Cardiac fibroblast (primary cell): ENCODE data around the gene ITLN1.

Source experiments
- DNase-seq, 2 donors: peaks; one replicate each; pipeline versions ENCODE4 v3.0.0 to v3.0.0-alpha.2; 2010; ENCODE audit warnings: low read depth in 2 of 2
- H3K4me3 ChIP-seq, 2 donors: replicated peaks in 1 of 2; 1 replicate in 1 of 2; 2 replicates in 1 of 2; pipeline ENCODE4 v1.5.1; 2011; ENCODE audit warnings: low read depth in 2 of 2, low read length in 2 of 2, mild to moderate bottlenecking in 2 of 2, moderate library complexity in 1 of 2
- TF ChIP-seq, protein P1 (sequence below): IDR thresholded peaks from one replicate; pipeline ENCODE4 v1.5.1; 2011; ENCODE audit warnings: low read depth, mild to moderate bottlenecking, low read length, inconsistent platforms

ITLN1 gene

DNA sequence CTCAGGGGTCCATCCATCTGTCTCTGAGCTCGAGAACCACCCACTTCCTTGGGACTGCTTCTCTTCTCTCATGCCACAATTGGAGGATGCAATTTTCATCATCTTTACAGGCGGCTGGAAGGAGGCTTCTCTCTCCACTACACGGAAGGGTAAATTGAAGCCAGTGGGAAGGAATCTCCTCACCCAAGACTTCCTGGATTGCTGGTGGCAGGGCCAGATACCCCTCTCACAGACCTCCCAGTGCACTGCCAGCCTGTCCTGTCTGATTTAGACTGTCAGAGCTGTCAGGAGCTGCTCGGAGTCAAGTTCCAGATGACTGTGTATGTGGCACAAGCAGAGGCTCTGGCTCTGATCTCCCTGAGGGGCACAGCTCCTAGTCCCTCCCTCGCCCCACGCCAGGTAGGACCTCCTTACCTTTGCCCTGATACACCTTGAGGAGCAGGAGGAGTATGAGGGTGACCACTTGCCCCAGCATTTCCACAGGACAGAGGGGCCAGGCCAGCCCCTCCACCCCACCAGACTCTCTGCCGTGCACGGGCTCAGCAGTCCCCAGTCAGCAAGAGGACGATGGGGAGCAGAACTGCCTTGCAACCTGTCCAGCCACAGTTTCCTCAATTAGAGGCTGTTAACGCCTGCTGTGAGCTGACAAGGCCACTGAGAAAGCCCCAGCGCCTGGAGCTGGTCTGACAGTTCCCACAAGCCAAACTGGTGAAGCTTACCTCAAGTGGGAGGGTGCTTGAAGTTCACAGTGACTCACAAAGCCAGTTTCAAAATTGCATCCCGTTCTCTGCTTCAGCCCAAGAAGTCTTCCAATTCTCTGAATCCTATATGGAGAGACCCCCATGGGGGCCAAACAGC is 22.5 kb downstream of the ITLN1 start, which contains the start of gene CD244:
TSS of gene CD244 (minus strand) at position 685 of the 858 bp plus-strand sequence. CDS start at position 475, 210 bp downstream.
- H3K4me3 ChIP-seq, result no peak within 1 kb of the TSS
- TF ChIP-seq, protein P1, sequence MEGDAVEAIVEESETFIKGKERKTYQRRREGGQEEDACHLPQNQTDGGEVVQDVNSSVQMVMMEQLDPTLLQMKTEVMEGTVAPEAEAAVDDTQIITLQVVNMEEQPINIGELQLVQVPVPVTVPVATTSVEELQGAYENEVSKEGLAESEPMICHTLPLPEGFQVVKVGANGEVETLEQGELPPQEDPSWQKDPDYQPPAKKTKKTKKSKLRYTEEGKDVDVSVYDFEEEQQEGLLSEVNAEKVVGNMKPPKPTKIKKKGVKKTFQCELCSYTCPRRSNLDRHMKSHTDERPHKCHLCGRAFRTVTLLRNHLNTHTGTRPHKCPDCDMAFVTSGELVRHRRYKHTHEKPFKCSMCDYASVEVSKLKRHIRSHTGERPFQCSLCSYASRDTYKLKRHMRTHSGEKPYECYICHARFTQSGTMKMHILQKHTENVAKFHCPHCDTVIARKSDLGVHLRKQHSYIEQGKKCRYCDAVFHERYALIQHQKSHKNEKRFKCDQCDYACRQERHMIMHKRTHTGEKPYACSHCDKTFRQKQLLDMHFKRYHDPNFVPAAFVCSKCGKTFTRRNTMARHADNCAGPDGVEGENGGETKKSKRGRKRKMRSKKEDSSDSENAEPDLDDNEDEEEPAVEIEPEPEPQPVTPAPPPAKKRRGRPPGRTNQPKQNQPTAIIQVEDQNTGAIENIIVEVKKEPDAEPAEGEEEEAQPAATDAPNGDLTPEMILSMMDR, result no peak
- DNase-seq, result peak in 1 of 2 donors; percentile 54

DNA sequence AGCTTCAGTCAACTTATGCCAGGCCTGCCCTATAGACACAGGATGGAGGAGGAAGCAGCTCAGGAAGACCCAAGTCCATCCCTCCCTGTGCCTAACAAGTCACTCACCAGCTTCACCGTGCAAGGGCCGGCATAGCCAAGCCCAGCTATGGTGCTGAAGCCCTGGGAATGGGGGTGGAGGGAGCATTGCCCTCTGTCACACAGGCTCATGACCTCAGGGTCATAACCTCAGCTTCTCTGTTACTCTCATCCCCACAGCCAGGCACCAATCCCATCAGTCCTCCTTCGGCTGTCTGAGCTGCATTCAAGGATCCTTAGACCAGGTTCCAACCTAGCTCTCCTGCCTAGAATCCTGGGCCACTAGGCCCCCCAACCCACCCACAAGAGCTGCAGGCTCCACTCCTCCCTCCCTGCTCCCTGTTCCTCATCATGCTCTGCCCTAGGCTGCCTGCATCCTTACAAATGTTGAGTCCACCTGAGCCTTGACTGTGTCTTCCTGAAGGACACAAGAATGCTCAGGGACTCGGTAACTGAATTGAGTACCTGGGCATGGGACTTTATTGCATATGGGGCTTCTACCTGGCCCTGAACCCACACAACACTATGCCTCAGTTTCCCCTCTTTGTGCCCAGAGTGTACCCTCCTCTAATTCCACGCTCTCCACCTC is 24.0 kb downstream of the ITLN1 start:
- TF ChIP-seq, protein P1, result no peak
- H3K4me3 ChIP-seq, result no peak overlapping the region
- DNase-seq, result no peak

DNA sequence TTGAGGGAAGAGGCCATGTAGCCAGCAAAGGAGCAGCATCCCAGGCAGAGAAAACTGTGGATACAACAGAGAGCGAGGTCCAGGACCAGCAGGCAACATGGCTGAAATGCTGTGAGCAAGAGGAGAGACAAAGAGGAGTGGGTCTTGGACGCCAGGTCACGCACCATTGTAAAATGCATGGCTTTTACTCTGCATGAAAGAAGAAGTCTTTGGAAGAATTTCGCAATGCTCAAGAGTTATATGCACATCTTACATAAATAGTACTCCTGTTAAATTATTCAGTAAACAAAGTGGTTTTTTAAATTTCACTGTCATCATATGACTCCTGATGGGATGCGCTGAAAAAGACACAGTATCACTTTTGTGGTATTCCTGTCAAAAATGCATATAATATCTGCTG is 25.8 kb downstream of the ITLN1 start:
- TF ChIP-seq, protein P1, result no peak
- no peak overlapping the region for H3K4me3 ChIP-seq
- DNase-seq, result no peak

DNA sequence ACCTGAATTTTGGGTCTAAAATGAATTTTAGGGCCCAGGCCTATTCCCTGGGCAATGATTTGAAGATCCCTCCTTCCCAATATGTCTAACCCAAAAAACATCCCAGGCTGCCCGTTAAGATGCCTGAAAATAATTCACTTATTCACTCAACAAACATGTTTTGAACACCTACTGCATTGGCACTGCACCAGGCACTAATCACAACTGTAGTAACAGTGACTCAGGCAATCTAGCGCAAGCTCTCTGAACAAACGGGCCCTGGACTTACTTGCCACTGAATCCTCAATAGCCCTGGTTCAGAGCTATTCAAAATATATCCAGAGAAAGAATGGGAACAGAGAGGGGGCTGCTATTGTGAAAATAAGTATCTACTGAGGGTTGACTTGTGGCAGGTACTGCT is 26.5 kb downstream of the ITLN1 start:
- no peak for DNase-seq

DNA sequence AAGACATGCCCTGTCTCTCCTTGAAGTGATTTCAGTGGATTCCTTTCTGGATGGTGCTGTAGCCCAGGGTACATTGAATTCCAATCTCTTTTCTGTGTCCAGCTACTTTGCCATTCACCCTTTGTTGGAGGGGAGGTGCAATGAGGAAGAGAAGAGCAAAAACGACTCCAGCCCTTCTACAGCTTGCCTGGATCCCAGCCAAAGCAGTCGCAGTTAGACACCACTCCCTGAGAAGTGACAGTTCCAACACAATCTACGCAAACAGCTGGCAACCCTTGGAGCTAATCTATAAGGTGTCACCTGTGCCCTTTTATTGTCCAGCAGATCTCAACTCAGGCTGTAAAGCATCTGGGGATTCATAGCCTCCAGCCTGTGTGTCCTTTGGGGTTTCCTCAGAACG is 26.9 kb downstream of the ITLN1 start:
- TF ChIP-seq, protein P1, result no peak
- no peak overlapping the region for H3K4me3 ChIP-seq
- no peak for DNase-seq

More for the DNA sequence above, 26.5 kb downstream of the ITLN1 start:
- TF ChIP-seq, protein P1, result no peak
- H3K4me3 ChIP-seq, result no peak overlapping the region

DNA sequence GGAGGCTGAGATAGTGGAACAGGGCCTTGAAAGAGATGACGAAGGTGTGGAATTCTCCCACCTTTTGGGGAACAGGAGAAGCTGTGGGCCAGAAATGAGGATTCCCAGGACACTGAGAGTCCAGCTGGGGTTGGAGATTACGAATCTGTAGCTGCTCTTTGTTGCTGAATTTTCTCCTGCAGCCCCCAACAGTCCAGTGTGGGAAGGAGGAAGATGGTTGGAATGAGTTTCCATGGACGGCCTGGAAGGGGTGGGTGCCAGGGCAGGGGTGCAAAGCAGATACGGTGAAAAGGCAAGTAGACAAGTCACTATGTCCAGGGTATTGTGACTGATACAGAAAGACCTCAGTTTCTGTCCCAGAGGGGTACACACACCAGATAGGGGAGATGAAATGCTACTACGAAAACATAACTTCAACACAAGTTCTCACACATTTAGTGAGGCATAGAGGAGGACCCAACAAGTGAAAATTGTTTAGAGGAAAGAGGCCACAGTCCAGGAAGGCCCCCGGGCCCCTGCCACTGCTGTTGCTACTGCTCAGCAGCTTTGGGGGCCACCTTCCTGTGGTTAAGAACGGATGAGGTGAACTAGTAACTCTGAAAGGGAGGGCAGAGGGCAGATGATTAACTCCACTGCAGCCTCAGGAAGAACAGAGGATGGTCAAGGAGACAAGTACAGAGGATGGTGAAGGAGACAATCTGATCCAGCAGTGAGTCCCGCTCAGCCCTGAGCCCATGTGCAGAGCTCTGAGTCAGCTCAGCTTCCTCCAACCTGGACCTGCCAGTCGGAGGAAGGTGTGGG is 29.6 kb downstream of the ITLN1 start:
- TF ChIP-seq, protein P1, result no peak
- no peak overlapping the region for H3K4me3 ChIP-seq
- DNase-seq, result no peak
